Activated CD8-positive, alpha-beta T cell treated with anti-CD3 and anti-CD28 coated beads, Interleukin-2, amount 10 ng/mL, durations not matched to agents 7 days and 5 days (primary cell): ENCODE data around the gene RHOT1. TPM values are rescaled to one million over a fixed set of nuclear protein-coding genes. Genes with fewer than 3 reads are reported as not detected.
"Not testable (repeated sequence)": the region's sequence is repeated elsewhere in the genome, so short reads cannot be mapped to it uniquely, and the experiment has no call there.

ENCODE experiments used
- ATAC-seq: fragments of 150-1000 bp; cut with Tn5 transposase; one replicate; pipeline ENCODE4 v1.10.0; 2021; ENCODE audit warnings: moderate library complexity
- CTCF ChIA-PET: fragments of 350-600 bp; sonication (Branson Sonifier 250); formaldehyde crosslinking; loops from one replicate; lab custom pipeline; 2021; ENCODE audit warnings: antibody characterized with exemption; lab: Charles Lee
- POLR2A ChIA-PET: fragments of 350-600 bp; sonication (Branson Sonifier 250); formaldehyde crosslinking; loops from one replicate; lab custom pipeline; 2021; ENCODE audit warnings: antibody characterized with exemption; lab: Charles Lee
- DNase-seq: peaks from one replicate; pipeline ENCODE4 v3.0.0-alpha.2; 2020
- H3K27ac Mint-ChIP-seq: one replicate; pipeline ENCODE4 v1.8.0; 2021; ENCODE audit warnings: mild to moderate bottlenecking, mixed read lengths
- H3K27me3 Mint-ChIP-seq: one replicate; pipeline ENCODE4 v1.8.0; 2021; ENCODE audit warnings: low read depth, mixed read lengths
- H3K36me3 Mint-ChIP-seq: one replicate; pipeline ENCODE4 v1.8.0; 2021; ENCODE audit warnings: low read depth, mixed read lengths
- H3K4me1 Mint-ChIP-seq: one replicate; pipeline ENCODE4 v1.8.0; 2021; ENCODE audit warnings: low read depth, mixed read lengths
- H3K4me3 Mint-ChIP-seq: one replicate; pipeline ENCODE4 v1.8.0; 2021; ENCODE audit warnings: mild to moderate bottlenecking, mixed read lengths
- H3K9me3 Mint-ChIP-seq: one replicate; pipeline ENCODE4 v1.8.0; 2022; ENCODE audit warnings: mixed read lengths; ENCODE audit not compliant: insufficient read depth
- total RNA-seq, 2 experiments: library from RNA; stranded (reverse); gene quantifications; one replicate each; pipeline ENCODE4 v1.2.3, GENCODE V29; 2021

RHOT1 gene
- total RNA-seq, 2 experiments from 2014 or later, result 29.9 to 31.4 TPM

- no peak overlapping the region for H3K27ac Mint-ChIP-seq
- H3K27me3 Mint-ChIP-seq, result no peaks in the 10 kb centered on the region
- no peak for ATAC-seq
- DNase-seq, result no peak
- peaks cover 19% of the 10 kb centered on the region for H3K36me3 Mint-ChIP-seq
- H3K4me3 Mint-ChIP-seq, result no peak overlapping the region
- no peaks in the 10 kb centered on the region for H3K4me1 Mint-ChIP-seq
- ChIA-PET POLR2A (interaction anchor here (0.9 kb wide), 1 partner anchor 11 kb away, joined by 3 read pairs; no protein-coding TSS in a partner anchor), CTCF (no interaction called here)
- H3K9me3 Mint-ChIP-seq, result no peaks in the 10 kb centered on the region
These were observed 17.5 kb downstream of the RHOT1 start for GRCh38 chr17:32159586-32160438.

GRCh38 chr17:32160526-32160925 is 18.2 kb downstream of the RHOT1 start:
- Mint-ChIP-seq H3K36me3 (peaks cover 19% of the 10 kb centered on the region), H3K4me1 (no peaks in the 10 kb centered on the region), H3K27ac (no peak overlapping the region), H3K4me3 (no peak overlapping the region), H3K9me3 (no peaks in the 10 kb centered on the region), H3K27me3 (no peaks in the 10 kb centered on the region)
- ATAC-seq, result no peak
- CTCF ChIA-PET, result no interaction called here
- no peak for DNase-seq
- POLR2A ChIA-PET, result interaction anchor here (0.9 kb wide), 1 partner anchor 10 kb away, joined by 3 read pairs; no protein-coding TSS in a partner anchor

- ChIA-PET POLR2A (no interaction called here), CTCF (no interaction called here)
- no peak for DNase-seq
- Mint-ChIP-seq H3K9me3 (no peaks in the 10 kb centered on the region), H3K36me3 (peaks cover 19% of the 10 kb centered on the region), H3K4me1 (no peaks in the 10 kb centered on the region), H3K27ac (no peak overlapping the region), H3K27me3 (no peaks in the 10 kb centered on the region), H3K4me3 (no peak overlapping the region)
- no peak for ATAC-seq
These were observed 18.7 kb downstream of the RHOT1 start for GRCh38 chr17:32161029-32161428.

- ChIA-PET CTCF (no interaction called here), POLR2A (no interaction called here)
- H3K9me3 Mint-ChIP-seq, result peaks cover 2% of the 10 kb centered on the region
- no peak overlapping the region for H3K4me3 Mint-ChIP-seq
- DNase-seq (no peak), ATAC-seq (no peak)
- peaks cover 25% of the 10 kb centered on the region for H3K36me3 Mint-ChIP-seq
- H3K27me3 Mint-ChIP-seq, result no peaks in the 10 kb centered on the region
- no peak overlapping the region for H3K27ac Mint-ChIP-seq
- H3K4me1 Mint-ChIP-seq, result no peaks in the 10 kb centered on the region
These were observed 19.4 kb downstream of the RHOT1 start for GRCh38 chr17:32161506-32162365.

GRCh38 chr17:32174889-32175288 is 32.6 kb downstream of the RHOT1 start:
- Mint-ChIP-seq H3K4me1 (no peaks in the 10 kb centered on the region), H3K4me3 (no peak overlapping the region), H3K36me3 (peaks cover 35% of the 10 kb centered on the region), H3K27ac (no peak overlapping the region), H3K9me3 (no peaks in the 10 kb centered on the region), H3K27me3 (no peaks in the 10 kb centered on the region)
- DNase-seq, result no peak
- POLR2A ChIA-PET, result no interaction called here
- ATAC-seq, result no peak
- CTCF ChIA-PET, result interaction anchor here (1.0 to 1.2 kb wide), 3 partner anchors 18 to 28 kb away, joined by 3 to 7 read pairs (median 4); no protein-coding TSS in a partner anchor

GRCh38 chr17:32178679-32179078 is 36.4 kb downstream of the RHOT1 start:
- H3K4me3 Mint-ChIP-seq, H3K27me3 Mint-ChIP-seq, H3K4me1 Mint-ChIP-seq, H3K27ac Mint-ChIP-seq, POLR2A ChIA-PET, DNase-seq, ATAC-seq, H3K9me3 Mint-ChIP-seq, CTCF ChIA-PET: not testable (repeated sequence)
- H3K36me3 Mint-ChIP-seq, result peaks cover 48% of the 10 kb centered on the region

GRCh38 chr17:32179103-32179502 is 36.8 kb downstream of the RHOT1 start:
- H3K4me3 Mint-ChIP-seq, POLR2A ChIA-PET, DNase-seq, H3K27me3 Mint-ChIP-seq, ATAC-seq, H3K4me1 Mint-ChIP-seq, H3K27ac Mint-ChIP-seq, CTCF ChIA-PET, H3K9me3 Mint-ChIP-seq: not testable (repeated sequence)
- peaks cover 50% of the 10 kb centered on the region for H3K36me3 Mint-ChIP-seq

GRCh38 chr17:32179526-32179925 is 37.2 kb downstream of the RHOT1 start:
- H3K4me1 Mint-ChIP-seq, ATAC-seq, H3K9me3 Mint-ChIP-seq, H3K4me3 Mint-ChIP-seq, DNase-seq, H3K27ac Mint-ChIP-seq, POLR2A ChIA-PET, CTCF ChIA-PET, H3K27me3 Mint-ChIP-seq: not testable (repeated sequence)
- peaks cover 50% of the 10 kb centered on the region for H3K36me3 Mint-ChIP-seq

GRCh38 chr17:32180262-32180661 is 38.0 kb downstream of the RHOT1 start:
- H3K27ac Mint-ChIP-seq, H3K4me1 Mint-ChIP-seq, H3K4me3 Mint-ChIP-seq, H3K27me3 Mint-ChIP-seq, H3K9me3 Mint-ChIP-seq, DNase-seq, ATAC-seq, POLR2A ChIA-PET: not testable (repeated sequence)
- CTCF ChIA-PET, result interaction anchor here (1.3 kb wide), 1 partner anchor 39 kb away, joined by 3 read pairs; no protein-coding TSS in a partner anchor
- peaks cover 43% of the 10 kb centered on the region for H3K36me3 Mint-ChIP-seq

GRCh38 chr17:32185875-32186274 is 43.6 kb downstream of the RHOT1 start:
- no peak overlapping the region for H3K27ac Mint-ChIP-seq
- no peaks in the 10 kb centered on the region for H3K27me3 Mint-ChIP-seq
- H3K36me3 Mint-ChIP-seq, result peaks cover 12% of the 10 kb centered on the region
- no peaks in the 10 kb centered on the region for H3K9me3 Mint-ChIP-seq
- DNase-seq (no peak), ATAC-seq (no peak)
- ChIA-PET CTCF (no interaction called here), POLR2A (no interaction called here)
- no peaks in the 10 kb centered on the region for H3K4me1 Mint-ChIP-seq
- H3K4me3 Mint-ChIP-seq, result no peak overlapping the region

GRCh38 chr17:32187271-32187670 is 45.0 kb downstream of the RHOT1 start:
- Mint-ChIP-seq H3K36me3 (peaks cover 9% of the 10 kb centered on the region), H3K27me3 (no peaks in the 10 kb centered on the region), H3K9me3 (no peaks in the 10 kb centered on the region), H3K4me3 (no peak overlapping the region), H3K27ac (no peak overlapping the region), H3K4me1 (no peaks in the 10 kb centered on the region)
- ATAC-seq (no peak), DNase-seq (no peak)
- CTCF ChIA-PET, result no interaction called here
- POLR2A ChIA-PET, result no interaction called here

- H3K36me3 Mint-ChIP-seq, result peaks cover 12% of the 10 kb centered on the region
- no peak overlapping the region for H3K4me3 Mint-ChIP-seq
- CTCF ChIA-PET, result no interaction called here
- no peaks in the 10 kb centered on the region for H3K4me1 Mint-ChIP-seq
- no peaks in the 10 kb centered on the region for H3K9me3 Mint-ChIP-seq
- POLR2A ChIA-PET, result no interaction called here
- no peaks in the 10 kb centered on the region for H3K27me3 Mint-ChIP-seq
- no peak overlapping the region for H3K27ac Mint-ChIP-seq
- no peak for DNase-seq
- no peak for ATAC-seq
These were observed 47.0 kb downstream of the RHOT1 start for GRCh38 chr17:32189343-32189742.
